Tibial nerve (tissue), 4 donors: ENCODE measurements around the gene NTMT2. TPM values are rescaled to one million over a fixed set of nuclear protein-coding genes. Genes with fewer than 3 reads are reported as not detected.

ENCODE experiments used
- DNase-seq, 2 donors: peaks; one replicate each; pipeline ENCODE4 v3.0.0-alpha.2; 2019; ENCODE audit warnings: low spot score in 2 of 2
- H3K27ac ChIP-seq, 4 donors: fragments of 200-600 bp; sonication (generic) in 3 of 4; one replicate each; pipeline ENCODE4 v1.5.1; 2017 to 2019; ENCODE audit warnings: mild to moderate bottlenecking in 1 of 4
- H3K27me3 ChIP-seq, 2 donors: fragments of 200-600 bp; sonication (generic) in 1 of 2; one replicate each; pipeline versions ENCODE4 v1.5.1 to v1.6.0; 2017 to 2019
- H3K36me3 ChIP-seq, 3 donors: fragments of 200-600 bp; sonication (generic); one replicate each; pipeline ENCODE4 v1.5.1; 2018 to 2019
- H3K4me1 ChIP-seq, 4 donors: fragments of 200-600 bp; sonication (generic) in 3 of 4; one replicate each; pipeline ENCODE4 v1.5.1; 2017 to 2019
- H3K4me3 ChIP-seq, 4 donors: fragments of 200-600 bp; sonication (generic) in 3 of 4; one replicate each; pipeline ENCODE4 v1.5.1; 2017 to 2019; ENCODE audit warnings: mild to moderate bottlenecking in 1 of 4, moderate library complexity in 1 of 4
- H3K9me3 ChIP-seq, 4 donors: fragments of 200-600 bp; sonication (generic) in 3 of 4; one replicate each; pipeline ENCODE4 v1.5.1; 2017 to 2019
- CTCF ChIP-seq, 5 experiments: fragments of 200-600 bp in 3 of 5; fragments of 450-650 bp in 2 of 5; sonication (generic) in 3 of 5; IDR thresholded peaks; one replicate each; pipeline ENCODE4 v1.5.1; 2016 to 2019; ENCODE audit warnings: antibody characterized with exemption in 5 of 5, mild to moderate bottlenecking in 3 of 5, moderate library complexity in 2 of 5
- EP300 ChIP-seq, 2 donors: sonication (generic); formaldehyde crosslinking; IDR thresholded peaks; one replicate each; pipeline ENCODE4 v1.6.1; 2017; ENCODE audit warnings: antibody characterized with exemption in 2 of 2, mild to moderate bottlenecking in 1 of 2
- POLR2A ChIP-seq, 2 donors: fragments of 450-650 bp; IDR thresholded peaks; one replicate each; pipeline ENCODE4 v1.6.1; 2017; ENCODE audit warnings: antibody characterized with exemption in 2 of 2, mild to moderate bottlenecking in 2 of 2, moderate library complexity in 2 of 2
- WGBS, 2 donors: methylation state at CpG; one replicate each; pipeline ENCODE4 v1.1.5; 2018; 5-methylcytosine and 5-hydroxymethylcytosine counted together
- total RNA-seq, 4 donors: library from RNA; depleted of rRNA; stranded (reverse); fragments of >200 nt; gene quantifications; one replicate each; pipeline ENCODE4 v1.1.0, GENCODE V29; 2016

The NTMT2 gene
- total RNA-seq, 4 donors from 2014 or later, result not detected

GRCh38 chr1:170156594-170156993 is 10.8 kb downstream of the NTMT2 start:
- H3K4me1 ChIP-seq, result no peaks in the 10 kb centered on the region
- H3K4me3 ChIP-seq, result no peak overlapping the region
- no peak for TF ChIP-seq CTCF (IDR thresholded peaks at IDR 0.05)
- no peak for TF ChIP-seq POLR2A (IDR thresholded peaks at IDR 0.05)
- TF ChIP-seq EP300 (IDR thresholded peaks at IDR 0.05), result no peak
- H3K36me3 ChIP-seq, result no peaks in the 10 kb centered on the region
- no peaks in the 10 kb centered on the region for H3K27me3 ChIP-seq
- no peak for DNase-seq
- H3K9me3 ChIP-seq, result peaks cover 0 to 21% (median 0%) of the 10 kb centered on the region in 4 donors
- H3K27ac ChIP-seq, result no peak overlapping the region
- WGBS, 2 donors, result 64 to 65% methylated on average over 2 of the region's 2 CpGs

GRCh38 chr1:170157820-170158219 is 12.1 kb downstream of the NTMT2 start:
- WGBS, 2 donors, result 73% methylated on average over 2 of the region's 2 CpGs
- Histone ChIP-seq H3K27me3 (no peaks in the 10 kb centered on the region), H3K36me3 (no peaks in the 10 kb centered on the region)

GRCh38 chr1:170162459-170163246 is 16.9 kb downstream of the NTMT2 start:
- no peak for TF ChIP-seq CTCF (IDR thresholded peaks at IDR 0.05)
- no peak for TF ChIP-seq EP300 (IDR thresholded peaks at IDR 0.05)
- TF ChIP-seq POLR2A (IDR thresholded peaks at IDR 0.05), result no peak
- WGBS, 2 donors, result 29% methylated on average over 8 of the region's 8 CpGs
- no peak overlapping the region for H3K4me3 ChIP-seq
- no peaks in the 10 kb centered on the region for H3K36me3 ChIP-seq
- peak overlapping the region in 1 of 4 donors; percentile 32 for H3K27ac ChIP-seq
- H3K27me3 ChIP-seq, result no peaks in the 10 kb centered on the region
- peak; percentile 13 to 50 for DNase-seq
- peaks cover 0 to 8% (median 0%) of the 10 kb centered on the region in 4 donors for H3K4me1 ChIP-seq
- no peaks in the 10 kb centered on the region for H3K9me3 ChIP-seq

More at GRCh38 chr1:170157820-170158219, 12.1 kb downstream of the NTMT2 start:
- peaks cover 0 to 17% (median 0%) of the 10 kb centered on the region in 4 donors for H3K9me3 ChIP-seq
- H3K4me3 ChIP-seq, result no peak overlapping the region
- no peak for DNase-seq
- no peak for TF ChIP-seq POLR2A (IDR thresholded peaks at IDR 0.05)
- no peak for TF ChIP-seq EP300 (IDR thresholded peaks at IDR 0.05)
- no peak for TF ChIP-seq CTCF (IDR thresholded peaks at IDR 0.05)
- H3K4me1 ChIP-seq, result peaks cover 0 to 6% (median 0%) of the 10 kb centered on the region in 4 donors
- H3K27ac ChIP-seq, result no peak overlapping the region

- H3K4me1 ChIP-seq, result peaks cover 0 to 11% (median 0%) of the 10 kb centered on the region in 4 donors
- no peak for DNase-seq
- H3K4me3 ChIP-seq, result no peak overlapping the region
- H3K27me3 ChIP-seq, result no peaks in the 10 kb centered on the region
- 82 to 86% methylated on average over 4 of the region's 4 CpGs for WGBS, 2 donors
- TF ChIP-seq CTCF (IDR thresholded peaks at IDR 0.05) (no peak), POLR2A (IDR thresholded peaks at IDR 0.05) (no peak), EP300 (IDR thresholded peaks at IDR 0.05) (no peak)
- H3K9me3 ChIP-seq, result no peaks in the 10 kb centered on the region
- H3K36me3 ChIP-seq, result no peaks in the 10 kb centered on the region
- no peak overlapping the region for H3K27ac ChIP-seq
Observed at GRCh38 chr1:170164103-170164763, 18.5 kb downstream of the NTMT2 start.
